GM21360 (cell line): Measurements from ENCODE around the gene LYPD4.

ENCODE experiments used
- ATAC-seq: cut with Tn5 transposase; IDR thresholded peaks from one replicate; pipeline ENCODE4 v1.9.1; 2021; ENCODE audit warnings: mild to moderate bottlenecking, moderate library complexity; ENCODE audit not compliant: unreplicated experiment

LYPD4 gene, protein sequence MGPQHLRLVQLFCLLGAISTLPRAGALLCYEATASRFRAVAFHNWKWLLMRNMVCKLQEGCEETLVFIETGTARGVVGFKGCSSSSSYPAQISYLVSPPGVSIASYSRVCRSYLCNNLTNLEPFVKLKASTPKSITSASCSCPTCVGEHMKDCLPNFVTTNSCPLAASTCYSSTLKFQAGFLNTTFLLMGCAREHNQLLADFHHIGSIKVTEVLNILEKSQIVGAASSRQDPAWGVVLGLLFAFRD

DNA sequence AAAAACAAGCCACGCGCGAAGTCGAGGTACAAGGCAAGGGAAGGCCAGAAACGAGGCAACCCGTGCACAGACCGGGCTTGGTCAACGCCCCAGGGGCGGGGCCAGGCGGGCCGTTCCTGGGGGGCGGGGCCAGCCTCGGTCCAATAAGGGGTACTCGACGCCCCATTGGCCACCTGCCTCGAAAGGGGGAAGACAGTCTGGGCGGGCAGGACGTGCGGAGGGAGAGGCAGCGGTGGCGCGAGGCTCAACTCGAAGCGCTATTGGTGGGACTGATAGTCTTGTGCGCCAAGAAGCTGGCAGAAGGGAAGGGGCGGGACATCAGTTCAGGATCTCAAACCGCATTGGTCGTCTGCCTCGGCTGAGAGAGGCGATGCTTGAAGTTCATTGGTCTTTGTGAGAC lies at the start of gene LYPD4:
LYPD4 (minus strand) TSS at position 83 of the 400 bp plus-strand sequence. CDS start 5,398 bp downstream, outside the sequence.
- no peak for ATAC-seq

DNA sequence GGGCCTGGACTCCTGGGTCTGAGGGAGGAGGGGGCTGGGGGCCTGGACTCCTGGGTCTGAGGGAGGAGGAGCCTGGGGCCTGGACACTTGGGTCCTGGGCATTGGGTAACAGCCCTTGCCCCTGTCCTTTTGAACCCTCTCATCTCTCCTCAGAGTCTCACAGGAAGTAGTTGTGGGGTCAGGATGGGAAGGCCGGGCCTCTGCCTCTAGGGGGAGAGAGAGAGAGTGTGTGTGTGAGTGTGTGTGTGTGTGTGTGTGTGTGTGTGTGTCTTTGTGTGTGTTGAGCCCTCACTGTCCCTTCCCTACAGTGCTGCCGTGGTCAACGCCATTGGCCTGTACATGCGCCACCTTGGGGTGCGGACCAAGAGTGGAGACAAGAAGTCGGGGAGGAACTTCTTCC lies 49.4 kb upstream of the LYPD4 start:
- ATAC-seq: no peak

DNA sequence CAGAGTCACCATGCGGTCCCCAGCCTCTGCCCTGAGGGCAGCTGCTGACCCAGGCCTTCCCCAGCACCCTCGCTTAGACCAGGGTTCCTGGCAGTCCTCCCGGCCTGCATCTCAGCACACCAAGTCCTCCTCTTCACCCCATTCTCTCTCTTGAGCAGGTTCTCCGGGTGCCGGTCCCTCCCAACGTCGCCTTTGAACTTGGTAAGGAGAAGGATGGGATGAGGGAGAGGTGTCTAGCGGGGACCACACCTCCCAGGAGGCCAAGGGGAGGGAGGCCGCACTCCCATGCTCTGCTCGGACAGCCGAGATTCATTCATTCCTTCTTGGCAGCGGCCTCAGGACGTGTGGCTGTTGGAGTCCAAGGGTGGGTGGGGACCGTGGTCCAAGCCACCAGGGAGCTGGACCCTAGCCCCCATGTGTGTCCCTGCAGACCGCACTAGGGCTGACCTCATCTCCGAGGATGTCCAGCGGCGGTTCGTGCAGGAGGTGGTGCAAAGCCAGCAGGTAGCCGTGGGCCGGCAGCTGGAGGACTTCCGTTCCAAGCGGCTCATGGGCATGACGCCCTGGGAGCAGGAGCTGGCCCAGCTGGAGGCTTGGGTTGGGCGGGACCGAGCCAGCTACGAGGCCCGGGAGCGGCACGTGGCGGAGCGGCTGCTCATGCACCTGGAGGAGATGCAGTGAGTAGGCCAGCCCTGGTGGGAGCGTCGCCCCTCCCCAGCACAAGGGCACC lies 47.9 kb upstream of the LYPD4 start:
- no peak for ATAC-seq

DNA sequence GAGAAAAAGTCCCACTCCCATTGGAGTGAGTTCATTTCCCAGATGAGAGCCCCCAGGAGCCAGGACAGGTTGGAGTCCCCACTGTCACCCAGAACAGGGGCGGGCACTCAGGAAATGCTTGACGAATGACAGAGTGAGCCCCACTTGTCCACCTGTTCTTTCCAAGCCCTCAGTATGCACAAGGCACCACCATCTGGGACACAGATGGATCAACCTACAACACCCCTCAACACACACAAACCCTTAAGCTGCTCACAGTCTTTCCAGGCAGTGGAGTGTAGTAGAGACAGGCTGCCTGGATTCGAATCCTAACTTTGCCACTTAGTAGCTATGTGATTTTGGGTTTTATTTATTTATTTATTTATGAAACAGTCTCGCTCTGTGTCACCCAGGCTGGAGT lies 46.5 kb upstream of the LYPD4 start:
- ATAC-seq: no peak

DNA sequence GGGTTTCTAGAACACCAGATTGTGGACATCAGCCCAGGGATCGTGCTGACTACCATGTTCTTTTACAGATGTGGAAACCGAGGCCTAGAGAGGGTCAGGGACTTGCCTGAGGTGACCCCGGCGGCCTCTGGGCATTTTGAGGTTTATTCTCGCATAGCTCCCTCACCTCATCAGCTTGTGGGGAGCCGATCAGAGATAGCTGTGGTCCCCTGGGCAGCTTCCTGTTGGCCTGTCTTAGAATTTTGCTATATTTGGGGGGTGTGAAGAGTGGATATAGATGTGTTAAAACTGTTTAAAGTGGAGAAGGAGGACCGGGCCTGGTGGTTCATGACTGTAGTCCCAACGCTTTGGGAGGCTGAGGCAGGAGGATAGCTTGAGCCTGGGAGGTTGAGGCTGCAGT lies 45.4 kb upstream of the LYPD4 start:
- ATAC-seq: no peak

DNA sequence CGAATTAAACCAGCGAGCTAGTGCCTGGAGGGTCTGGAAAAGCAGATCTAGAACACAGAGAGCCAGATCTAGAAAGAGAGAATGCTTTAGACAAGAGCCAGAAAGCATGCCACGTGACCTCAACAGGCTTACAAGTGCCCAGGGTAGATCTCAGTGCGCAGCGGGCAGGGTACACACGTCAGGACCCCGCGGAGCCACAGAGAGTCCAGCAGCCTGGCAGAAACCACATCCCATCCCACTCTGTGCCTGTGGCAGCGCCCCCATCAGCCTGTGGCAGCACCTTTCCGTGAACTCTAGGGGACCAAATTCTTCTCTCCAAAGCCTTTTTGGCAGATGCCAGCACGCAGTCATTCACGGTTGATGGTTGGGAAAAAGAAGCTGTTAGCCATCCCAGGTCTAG lies 44.4 kb upstream of the LYPD4 start:
- no peak for ATAC-seq

DNA sequence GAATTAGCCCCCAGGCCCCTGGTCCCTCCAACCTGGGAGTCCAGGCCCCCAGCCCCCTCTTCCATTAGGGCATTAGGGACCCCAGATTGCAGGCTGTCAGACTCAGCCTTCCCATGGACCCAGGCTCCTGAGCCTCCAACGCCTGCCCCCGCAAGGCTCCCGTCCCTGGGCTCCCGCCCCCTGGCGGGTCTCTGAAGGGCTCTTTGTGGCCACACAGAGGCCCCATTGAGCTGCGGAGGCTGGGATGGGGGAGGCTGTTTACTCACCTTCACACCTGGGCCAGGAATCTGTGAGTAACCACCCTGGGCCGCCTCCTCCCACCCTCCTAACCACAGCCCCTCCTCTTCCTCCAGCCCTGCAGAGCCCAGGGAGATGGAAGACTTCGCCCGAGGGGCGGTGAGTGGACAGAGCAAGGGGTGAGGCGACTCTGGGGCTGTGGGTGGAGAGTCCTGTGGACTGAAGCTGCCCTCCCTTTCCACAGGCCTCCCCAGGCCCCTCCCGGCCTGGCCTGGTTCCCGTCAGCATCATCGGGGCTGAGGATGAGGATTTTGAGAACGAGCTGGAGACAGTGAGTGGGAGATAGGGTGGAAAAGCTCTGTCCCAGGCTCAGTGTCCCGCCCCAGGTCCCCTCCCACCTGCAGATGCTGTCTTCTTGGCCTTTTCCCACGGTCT lies 43.4 kb upstream of the LYPD4 start:
- ATAC-seq: no peak

DNA sequence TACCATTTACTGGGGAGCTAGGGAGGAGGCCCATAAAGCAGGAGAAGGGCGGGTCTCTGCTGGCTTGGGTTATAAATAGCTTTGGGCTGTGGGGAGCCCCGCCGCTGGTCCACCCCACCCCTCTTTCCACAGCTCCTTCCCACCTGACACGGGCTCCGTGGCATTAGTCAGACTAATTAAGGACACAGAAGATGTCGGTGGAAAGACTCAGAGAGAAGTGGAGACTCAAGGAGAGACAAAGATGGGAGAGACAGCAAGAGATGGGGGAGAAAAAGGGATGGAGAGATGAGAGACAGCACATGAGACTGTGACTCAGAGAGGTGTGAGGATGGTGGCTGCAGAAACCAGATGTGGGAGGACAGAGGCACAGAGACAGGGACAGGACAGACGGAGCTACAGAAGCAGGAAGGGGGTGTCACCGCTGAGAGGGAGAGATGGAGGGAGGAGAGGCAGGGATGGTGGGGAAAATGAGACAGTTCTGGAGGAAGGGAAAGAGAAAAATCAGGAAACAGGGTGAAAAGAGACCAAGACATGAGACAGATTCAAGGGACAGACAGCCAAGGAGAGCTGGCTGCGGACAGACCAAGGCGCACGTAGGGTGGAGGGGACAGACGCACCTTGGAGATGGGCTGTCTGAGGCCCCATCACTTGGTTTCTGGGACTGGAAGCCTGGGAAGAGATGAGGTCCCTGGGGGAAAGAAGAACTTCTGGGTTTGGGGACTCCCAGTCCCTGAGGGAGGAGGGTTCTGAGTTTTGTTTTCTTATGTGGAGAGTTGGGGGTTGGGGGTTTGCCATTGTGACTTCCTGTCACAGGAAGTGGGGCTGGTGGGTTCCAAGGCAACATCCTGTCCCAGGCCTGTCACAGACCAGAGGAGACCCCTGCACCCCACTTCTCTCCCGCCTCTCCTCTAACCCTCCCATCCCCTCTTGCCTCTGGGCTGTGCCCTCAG lies 42.6 kb upstream of the LYPD4 start:
- ATAC-seq: no peak

DNA sequence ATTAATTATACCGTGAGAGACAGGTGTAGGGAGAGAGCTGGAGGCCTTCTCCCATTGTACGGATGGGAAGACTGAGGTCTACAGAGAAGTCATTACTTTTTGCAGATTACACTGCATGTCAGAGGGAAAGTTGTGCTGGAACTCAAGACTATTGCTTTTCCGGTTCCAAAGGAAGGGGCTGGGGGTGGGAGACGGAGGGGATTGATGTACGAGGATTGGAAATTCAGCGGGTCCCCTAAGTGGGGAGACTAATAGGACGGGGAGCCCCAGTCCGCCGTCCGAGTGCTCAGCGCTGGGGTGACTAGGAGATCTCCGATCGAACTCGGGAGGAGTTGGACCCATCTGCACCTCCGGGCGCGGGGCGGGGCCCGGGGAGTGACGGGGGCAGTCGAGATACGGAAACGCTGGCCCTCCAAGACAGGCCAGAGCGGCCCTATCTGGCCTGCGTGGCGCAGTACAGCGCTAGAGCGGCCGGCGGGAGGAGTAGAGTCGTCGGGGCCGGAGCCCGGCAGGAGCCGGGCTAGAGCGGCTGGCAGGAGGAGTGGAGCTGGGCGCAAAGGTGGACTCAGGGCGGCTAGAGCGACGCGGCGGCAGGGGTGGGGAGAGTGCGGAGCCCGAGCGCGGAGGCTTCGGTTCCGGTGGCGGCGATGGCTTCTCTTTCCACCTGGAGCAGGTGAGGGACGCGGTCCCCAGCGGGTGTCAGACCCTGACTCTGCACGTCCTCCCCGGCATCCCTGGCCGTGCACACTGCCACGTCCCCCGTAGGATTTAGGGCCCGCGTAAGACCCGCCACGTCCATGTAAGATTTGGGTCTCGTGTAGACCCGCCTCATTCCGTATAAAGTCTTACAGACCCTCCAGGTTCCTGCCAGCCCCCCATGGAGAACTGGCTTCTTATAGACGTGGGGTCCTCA lies 39.6 kb upstream of the LYPD4 start:
- ATAC-seq: peak; percentile 68

DNA sequence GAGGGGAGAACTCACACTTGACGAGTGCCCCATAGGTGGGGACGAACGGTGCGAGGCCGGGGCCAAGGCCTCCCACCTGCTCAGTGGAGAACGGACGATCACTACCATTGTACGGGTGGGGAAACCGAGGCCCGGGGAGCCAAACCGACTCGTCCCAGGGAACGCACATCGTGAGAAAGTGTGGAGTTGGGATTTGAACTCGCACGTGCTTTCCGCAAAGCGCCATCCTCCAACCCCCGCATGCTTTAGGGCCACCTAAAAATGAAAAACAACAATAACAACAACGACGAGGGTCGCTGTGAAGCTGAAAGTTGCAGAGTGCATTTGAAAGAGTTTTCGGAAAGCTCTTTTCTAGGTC lies 39.0 kb upstream of the LYPD4 start:
- ATAC-seq: no peak

DNA sequence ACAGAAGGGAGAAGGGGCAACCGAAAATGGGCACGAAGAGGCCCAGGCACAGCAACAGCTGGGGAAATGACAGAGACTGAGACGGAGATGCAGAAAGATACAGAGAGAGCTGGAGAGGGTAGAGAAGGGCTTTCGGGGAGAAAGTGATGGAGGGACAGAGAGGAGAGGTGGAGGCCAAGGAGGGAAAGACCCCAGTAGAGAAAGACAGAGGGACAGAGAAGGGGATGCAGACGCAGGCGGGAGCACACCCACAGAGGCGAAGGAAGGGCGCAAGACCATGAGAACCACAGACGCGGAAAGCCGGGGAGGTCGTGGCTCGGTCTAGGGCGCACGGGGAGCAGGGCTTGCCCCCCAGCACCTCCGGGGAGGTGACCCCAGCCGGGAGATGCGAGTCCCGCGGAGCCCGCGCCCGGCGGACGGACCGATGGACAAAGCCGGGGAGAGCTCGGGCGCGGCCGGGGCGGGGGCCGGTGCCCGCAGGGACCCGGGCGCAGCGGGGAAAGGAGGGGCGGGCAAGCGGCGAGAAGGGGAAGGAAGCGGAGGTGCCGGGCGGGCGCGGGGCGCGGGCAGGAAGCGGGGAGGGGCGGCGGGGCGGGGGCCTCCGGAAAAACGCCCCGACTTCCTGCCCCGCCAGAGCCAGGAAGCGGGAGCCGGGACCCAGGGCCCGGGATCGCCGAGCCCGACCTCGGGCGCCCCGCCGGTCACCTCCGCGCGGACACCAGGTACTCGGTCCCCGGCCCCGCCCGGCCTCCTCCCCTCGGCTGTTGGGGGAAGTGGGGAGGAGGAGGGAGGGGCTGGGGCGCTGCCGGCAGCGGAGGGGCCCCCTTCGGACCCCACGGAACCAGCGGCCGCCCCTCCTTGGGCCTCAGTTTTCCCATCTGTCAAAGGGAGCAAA lies 38.3 kb upstream of the LYPD4 start, which contains the start of gene ARHGEF1:
ARHGEF1 (plus strand) TSS at position 617 of the 895 bp plus-strand sequence. CDS start 4,899 bp downstream, outside the sequence.
- ATAC-seq: no peak

DNA sequence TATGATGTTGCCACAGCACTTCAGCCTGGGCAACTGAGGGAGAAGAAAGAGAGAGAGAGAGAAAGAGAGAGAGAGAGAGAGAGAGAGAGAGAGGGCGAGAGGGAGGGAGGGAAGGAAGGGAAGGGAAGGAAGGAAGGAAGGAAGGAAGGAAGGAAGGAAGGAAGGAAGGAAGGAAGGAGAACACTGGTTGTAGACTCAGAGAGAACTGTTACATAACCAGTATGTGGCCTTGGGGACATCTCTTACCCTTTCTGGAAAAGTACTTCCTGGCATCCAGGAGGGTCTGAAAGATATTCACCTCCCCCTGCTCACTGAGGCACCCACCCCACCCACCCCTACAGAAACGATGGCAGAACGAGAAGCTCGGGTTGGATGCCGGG lies 35.8 kb upstream of the LYPD4 start:
- ATAC-seq: no peak

DNA sequence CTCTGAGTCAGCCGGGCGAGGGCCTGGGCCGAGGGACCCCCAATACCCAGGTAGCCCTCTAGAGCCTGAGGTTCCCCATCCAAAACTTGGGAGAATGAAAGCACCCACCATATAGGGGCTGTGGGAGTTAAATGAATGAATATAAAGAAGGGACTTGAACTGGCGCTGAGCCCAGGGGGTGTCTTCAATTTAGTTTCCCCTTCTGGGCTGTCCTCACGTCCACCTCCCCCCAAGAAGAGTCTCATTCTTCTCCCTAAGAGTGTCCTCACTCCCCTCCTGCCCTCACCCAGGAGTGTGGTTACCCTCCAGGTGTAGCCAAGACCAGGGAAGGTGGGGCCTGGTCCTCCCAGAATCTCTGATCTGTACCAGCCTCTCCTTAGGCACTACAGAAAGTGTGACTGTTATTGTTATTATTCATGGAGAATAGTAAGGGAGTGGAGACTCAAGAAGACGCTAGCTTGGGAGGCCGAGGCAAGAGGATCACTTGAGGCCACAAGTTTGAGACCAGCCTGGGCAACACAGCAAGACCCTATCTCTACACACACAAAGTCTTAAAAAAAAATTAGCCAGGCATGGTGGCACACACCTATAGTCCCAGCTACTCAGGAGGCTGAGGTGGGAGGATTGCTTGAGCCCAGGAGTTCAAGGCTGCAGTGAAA lies 35.3 kb upstream of the LYPD4 start:
- no peak for ATAC-seq

DNA sequence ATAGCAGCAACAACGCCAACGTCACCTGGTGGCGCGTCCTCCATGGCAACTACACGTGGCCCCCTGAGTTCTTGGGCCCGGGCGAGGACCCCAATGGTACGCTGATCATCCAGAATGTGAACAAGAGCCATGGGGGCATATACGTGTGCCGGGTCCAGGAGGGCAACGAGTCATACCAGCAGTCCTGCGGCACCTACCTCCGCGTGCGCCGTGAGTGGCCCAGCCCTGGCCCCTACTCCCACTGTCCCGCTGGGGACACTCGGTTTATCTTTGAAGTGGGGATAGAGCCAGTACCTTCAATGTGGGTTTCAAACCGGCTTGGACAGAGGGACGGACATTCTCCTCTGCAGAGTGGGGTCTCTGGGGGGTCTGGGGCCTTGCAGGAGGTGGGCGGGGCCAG lies 34.6 kb upstream of the LYPD4 start:
- no peak for ATAC-seq

DNA sequence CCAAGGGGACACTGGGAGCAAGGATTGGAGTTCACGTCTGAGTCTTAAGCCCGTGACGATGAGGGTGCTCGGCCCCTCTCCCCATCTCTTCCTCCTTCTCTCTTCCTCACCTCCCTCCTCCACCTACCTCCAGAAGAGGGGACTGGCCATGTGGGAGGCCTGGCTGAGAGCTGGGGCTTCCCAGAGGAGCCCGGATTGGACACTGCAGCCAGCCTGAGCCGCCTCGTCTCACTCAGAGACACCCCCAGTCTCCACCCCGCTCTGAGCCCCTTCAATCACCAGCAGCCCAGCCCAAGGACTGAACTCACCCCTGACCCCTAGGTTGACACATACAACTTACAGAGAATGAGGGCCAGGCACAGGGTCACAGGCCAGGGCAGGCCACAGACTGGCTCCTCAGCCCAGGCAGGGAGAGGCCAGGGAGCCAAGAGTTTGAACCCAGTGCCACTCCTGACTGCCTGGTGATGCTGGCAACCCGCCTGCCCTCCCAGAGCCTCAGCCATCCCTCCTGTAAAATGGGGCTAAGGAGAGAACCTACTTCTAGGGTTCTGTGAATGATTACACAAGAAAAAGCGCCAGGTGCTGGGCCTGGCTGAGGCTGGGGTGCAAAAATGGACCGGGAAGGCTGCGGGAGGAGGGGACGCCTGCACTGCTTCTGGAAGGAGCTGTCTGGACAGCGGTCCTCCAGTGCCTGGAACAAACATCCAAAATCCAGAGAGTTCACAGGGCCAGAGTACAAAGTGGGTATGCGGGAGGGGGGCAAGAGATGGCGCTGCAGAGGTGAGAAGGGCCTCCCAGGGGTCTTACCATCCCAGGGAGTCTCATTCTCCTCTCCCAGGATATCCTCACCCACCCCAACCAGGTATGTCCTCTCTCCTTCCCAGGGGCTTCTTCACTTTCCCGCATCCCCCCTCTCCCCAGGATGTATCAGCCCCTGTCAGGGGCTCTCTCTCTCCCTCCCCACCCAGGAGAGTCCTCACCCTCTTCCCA lies 33.7 kb upstream of the LYPD4 start:
- ATAC-seq: no peak

DNA sequence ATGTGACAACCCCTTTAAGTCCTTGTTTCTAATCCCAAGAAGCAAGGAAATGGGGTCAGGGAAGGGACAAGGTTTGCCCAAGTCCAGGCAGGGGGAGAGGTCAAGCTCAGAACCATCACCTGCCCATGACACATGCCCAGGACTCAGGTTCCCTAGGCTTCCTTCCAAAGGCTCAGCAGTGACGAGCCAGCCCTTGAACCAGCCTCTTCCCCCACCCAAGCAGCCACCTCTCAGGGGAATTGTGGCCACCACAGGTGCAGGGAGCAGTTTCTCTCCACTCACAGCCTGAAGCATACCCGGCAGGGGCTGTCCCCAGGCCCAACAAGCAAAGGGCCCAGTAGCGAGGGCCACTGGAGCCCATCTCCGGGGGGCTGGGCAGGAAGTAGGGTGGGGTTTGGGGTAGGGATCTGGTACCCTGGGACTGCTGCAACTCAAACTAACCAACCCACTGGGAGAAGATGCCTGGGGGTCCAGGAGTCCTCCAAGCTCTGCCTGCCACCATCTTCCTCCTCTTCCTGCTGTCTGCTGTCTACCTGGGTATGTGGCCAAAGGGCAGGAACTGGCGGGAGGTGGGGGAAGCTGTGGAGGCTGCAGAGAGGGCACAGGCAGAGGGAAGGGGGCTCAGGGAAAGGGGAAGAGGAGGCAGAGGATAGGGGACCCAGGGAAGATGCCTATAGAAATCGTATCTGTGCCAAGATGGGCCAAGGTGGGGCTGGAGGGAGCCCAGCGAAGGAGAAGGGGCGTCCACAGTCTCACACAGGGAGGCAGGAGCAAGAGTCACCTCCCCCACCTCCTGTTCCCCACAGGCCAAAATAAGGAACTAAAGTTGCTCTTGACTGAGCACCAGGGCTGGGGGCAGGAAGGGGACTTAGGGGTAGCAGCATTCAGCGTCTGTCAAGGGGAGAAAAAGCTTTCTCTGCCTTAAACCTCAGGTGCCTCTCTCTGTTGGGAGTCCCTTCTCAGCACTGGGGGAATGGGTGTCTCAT lies 32.7 kb upstream of the LYPD4 start, which contains the start of gene CD79A:
CD79A (plus strand) TSS at position 433 of the 986 bp plus-strand sequence; CDS start at position 459, 26 bp downstream.
- ATAC-seq: peak; percentile 50
